ENCODE data around the gene JAK2.

JAK2 gene

GRCh38 chr9:5140151-5140550 lies 155.1 kb downstream of the JAK2 start:
- DNase-seq (ENCODE audit: low read depth in 2 of 2), result no peak

- DNase-seq (ENCODE audit: low read depth in 2 of 2), result no peak
Observed at GRCh38 chr9:5144217-5144616, 159.1 kb downstream of the JAK2 start.

- no peak for DNase-seq (ENCODE audit: low read depth in 2 of 2)
Observed at GRCh38 chr9:5146241-5146640, 161.2 kb downstream of the JAK2 start.

All from stimulated activated CD8-positive, alpha-beta memory T cell treated with anti-CD3 and anti-CD28 coated beads, Interleukin-7, amount 100 ng/mL, for 1 hour (primary cell).